HUES6 (cell line): ENCODE results near the gene SSBP3.
"Not testable (repeated sequence)": the region's sequence is repeated elsewhere in the genome, so short reads cannot be mapped to it uniquely, and the experiment has no call there.

ENCODE experiments used
- H3K27ac ChIP-seq: 2 replicates; pipeline ENCODE4 v1.7.0; 2013; ENCODE audit warnings: low read depth, mild to moderate bottlenecking, low read length, inconsistent platforms
- H3K27me3 ChIP-seq: 2 replicates; pipeline ENCODE4 v1.6.1; 2013; ENCODE audit warnings: low read length; ENCODE audit not compliant: control insufficient read depth, insufficient read depth
- H3K36me3 ChIP-seq: 2 replicates; pipeline ENCODE4 v1.6.1; 2013; ENCODE audit warnings: low read length; ENCODE audit not compliant: control insufficient read depth, insufficient read depth
- H3K4me1 ChIP-seq: 2 replicates; pipeline ENCODE4 v1.6.1; 2013; ENCODE audit warnings: low read length; ENCODE audit not compliant: control insufficient read depth, insufficient read depth
- H3K4me3 ChIP-seq: 2 replicates; pipeline ENCODE4 v1.5.1; 2013; ENCODE audit warnings: low read depth, low read length
- H3K9ac ChIP-seq: one replicate; pipeline ENCODE4 v1.6.1; 2013; ENCODE audit warnings: mild to moderate bottlenecking, low read length
- H3K9me3 ChIP-seq: 2 replicates; pipeline ENCODE4 v1.6.1; 2013; ENCODE audit warnings: low read depth, low read length; ENCODE audit not compliant: control insufficient read depth, insufficient read depth

SSBP3 gene

DNA sequence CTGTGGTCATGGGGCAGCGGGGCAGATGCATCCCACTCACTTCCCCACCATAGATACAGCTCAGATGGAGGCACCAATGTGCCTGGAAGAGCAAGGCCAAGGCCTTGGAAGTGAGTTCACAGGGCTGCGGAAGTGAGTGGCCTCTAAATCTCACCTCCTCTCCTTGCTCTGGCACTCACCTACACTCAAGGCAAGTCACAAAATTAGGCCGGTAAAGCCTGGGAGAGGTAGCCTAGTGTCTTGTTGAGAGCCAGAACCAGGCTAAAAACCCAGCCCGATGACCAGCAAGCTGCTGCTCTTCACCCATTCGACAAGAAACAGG is 57.5 kb downstream of the SSBP3 start:
- no peaks in the 10 kb centered on the region for H3K9me3 ChIP-seq
- H3K27me3 ChIP-seq, result no peaks in the 10 kb centered on the region
- H3K27ac ChIP-seq, result no peak overlapping the region
- no peak overlapping the region for H3K4me3 ChIP-seq
- no peak overlapping the region for H3K9ac ChIP-seq
- peaks cover 63% of the 10 kb centered on the region for H3K4me1 ChIP-seq
- H3K36me3 ChIP-seq, result 0 out of 2 replicates have a peak, but pooled peaks cover 4% of the 10 kb centered on the region

DNA sequence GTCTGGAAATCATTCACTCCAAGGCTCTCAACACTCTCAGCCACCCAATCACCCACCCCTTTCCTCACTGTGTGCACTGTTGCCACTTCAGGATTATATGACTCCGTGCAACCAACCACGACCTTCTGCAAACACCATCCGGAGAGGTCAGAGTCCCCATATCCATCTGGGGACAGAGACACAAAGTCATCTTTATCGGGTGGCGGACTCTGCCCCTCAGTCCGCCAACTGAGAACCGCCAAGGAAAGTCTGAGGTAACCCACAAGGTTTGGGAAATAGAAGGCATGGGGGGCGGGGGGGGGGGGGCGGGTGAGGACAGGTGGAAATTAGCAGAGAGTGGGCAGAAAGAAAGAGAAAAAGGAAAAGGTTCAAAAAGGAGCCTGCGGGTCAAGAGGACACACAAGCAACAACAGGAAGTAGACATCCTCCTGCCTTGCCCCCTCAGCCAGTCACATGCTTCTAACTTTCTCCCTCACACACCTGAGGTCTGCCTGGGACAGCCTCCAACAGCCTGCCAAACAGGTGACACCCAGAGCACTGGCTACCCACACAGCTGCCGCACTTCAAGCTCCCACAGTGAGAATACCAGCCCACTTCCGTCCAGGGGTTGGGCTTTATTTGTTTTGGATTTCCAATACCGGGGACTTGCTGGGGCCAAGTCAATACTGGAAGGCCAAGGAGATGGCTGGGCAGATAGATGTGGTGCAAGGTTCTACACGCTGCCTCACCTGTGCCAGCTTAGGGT is 58.1 kb downstream of the SSBP3 start:
- no peak overlapping the region for H3K9ac ChIP-seq
- no peaks in the 10 kb centered on the region for H3K27me3 ChIP-seq
- no peak overlapping the region for H3K4me3 ChIP-seq
- peaks cover 63% of the 10 kb centered on the region for H3K4me1 ChIP-seq
- 0 out of 2 replicates have a peak, but pooled peaks cover 4% of the 10 kb centered on the region for H3K36me3 ChIP-seq
- H3K27ac ChIP-seq, result no peak overlapping the region
- H3K9me3 ChIP-seq, result no peaks in the 10 kb centered on the region

DNA sequence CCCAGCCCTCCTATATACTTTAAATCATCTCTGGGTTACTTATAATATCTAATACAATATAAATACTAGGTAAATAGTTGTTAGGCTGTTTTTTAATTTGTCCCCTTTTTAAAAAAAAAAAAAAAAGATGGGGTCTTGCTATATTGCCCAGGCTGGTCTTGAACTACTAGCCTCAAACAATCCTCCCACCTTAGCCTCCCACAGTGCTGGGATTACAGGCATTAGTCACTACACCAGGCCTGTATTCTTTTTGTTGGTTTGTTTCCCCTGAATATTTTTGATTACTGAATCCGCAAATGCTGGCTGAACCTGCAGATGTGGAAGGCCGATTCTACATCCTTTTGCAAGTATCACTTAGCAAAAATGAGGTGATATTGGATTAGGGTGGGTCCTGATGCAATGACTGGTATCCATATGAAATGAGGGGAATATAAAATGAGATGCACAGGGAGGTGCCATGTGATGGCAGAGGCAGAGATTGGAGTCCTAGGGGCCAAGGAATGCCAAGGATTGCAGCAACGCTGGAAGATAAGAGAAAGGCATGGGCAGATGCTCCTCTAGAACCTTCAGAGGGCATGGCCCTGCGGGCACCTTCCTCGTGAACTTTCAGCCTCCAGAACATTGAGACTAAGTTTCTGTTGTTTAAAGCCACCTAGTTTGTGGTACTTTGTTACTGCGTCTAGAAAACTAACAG is 58.8 kb downstream of the SSBP3 start:
- Histone ChIP-seq H3K27ac (no peak overlapping the region), H3K9ac (no peak overlapping the region), H3K27me3 (no peaks in the 10 kb centered on the region), H3K4me1 (peaks cover 63% of the 10 kb centered on the region), H3K36me3 (0 out of 2 replicates have a peak, but pooled peaks cover 4% of the 10 kb centered on the region), H3K9me3 (no peaks in the 10 kb centered on the region), H3K4me3 (no peak overlapping the region)

DNA sequence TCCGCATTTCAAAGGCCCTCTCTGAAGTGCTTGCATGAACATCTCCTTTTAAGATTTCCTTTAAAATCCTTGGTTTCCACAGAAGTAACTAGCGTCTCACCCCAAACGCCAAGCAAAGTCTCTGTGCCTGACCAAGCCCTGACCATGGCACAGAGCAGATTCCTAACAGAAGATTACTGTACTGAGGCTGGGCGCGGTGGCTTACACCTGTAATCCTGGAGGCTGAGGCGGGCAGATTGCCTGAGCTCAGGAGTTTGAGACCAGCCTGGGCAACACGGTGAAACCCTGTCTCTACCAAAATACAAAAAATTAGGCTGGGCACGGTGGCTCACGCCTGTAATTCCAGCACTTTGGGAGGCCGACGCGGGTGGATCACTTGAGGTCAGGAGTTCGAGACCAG is 60.6 kb downstream of the SSBP3 start:
- H3K9ac ChIP-seq, H3K27ac ChIP-seq: not testable (repeated sequence)
- peaks cover 63% of the 10 kb centered on the region for H3K4me1 ChIP-seq

DNA sequence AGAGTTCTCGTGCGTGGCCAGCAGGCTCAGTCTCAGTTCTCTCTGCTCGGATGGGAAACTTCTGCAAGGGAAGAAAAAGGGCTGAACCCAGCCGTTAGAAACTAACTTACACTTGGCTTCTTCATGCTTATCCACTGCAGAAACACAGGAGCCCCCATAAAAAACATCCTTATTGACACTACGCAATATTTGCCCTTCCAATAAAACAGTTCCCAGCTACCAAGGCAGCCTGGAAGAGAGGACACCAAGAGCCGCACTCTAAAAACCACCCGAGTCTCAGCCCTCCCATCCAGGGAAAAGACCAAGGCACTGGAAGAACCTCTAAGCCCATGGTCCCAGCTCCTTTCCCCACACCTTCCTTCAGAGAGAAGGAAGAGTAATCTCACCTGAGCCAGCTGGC is 61.1 kb downstream of the SSBP3 start:
- Histone ChIP-seq H3K4me1 (peaks cover 63% of the 10 kb centered on the region), H3K36me3 (0 out of 2 replicates have a peak, but pooled peaks cover 4% of the 10 kb centered on the region)

More for the DNA sequence above, 60.6 kb downstream of the SSBP3 start:
- H3K4me3 ChIP-seq, H3K36me3 ChIP-seq, H3K27me3 ChIP-seq, H3K9me3 ChIP-seq: not testable (repeated sequence)

DNA sequence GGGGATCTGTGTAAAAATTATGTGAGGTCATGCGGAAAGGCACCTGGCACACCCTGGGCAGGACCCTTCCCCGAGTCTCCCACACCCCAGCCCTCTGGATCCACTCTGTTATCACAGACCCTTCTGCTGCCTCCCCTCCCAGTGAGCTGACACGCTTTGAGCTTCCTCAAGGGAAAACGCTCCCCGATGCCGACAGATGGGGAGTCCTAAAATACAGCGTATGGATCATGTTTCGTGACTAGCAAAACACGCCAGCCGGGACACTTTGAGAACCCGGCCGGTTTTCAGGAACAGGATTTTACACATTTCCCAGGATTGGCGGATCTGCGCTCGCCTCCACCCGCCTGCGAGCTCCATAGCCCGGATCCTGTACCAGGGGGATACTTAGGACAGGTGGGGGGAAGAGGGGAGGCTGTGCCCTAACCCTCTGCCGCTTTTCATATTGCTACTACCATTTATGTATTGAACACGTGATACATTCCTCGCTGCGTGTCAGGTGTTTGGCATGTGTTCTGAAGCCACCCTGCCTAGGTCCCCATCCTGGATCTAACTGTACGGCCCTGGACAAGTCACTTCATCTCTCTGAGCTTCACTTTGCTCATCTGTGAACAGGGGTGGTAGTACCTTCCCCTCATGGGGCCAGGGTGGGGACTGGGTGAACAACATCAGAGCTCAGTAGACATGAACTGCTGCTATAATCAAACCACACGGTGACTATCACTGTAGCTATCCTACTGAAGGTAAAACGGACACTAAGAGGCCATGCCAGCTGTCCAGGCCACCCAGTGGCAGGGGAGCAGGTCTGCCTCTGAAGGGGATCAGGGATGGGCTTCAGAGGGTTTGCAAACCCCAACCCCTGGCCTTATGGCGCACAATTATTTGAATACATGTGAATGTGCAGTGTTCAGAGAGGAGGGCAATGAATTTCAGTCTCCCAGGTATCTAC is 63.2 kb downstream of the SSBP3 start:
- Histone ChIP-seq H3K36me3 (0 out of 2 replicates have a peak, but pooled peaks cover 8% of the 10 kb centered on the region), H3K27ac (0 out of 2 replicates have a peak overlapping the region, but pooled peaks have one; percentile 39), H3K9ac (peak overlapping the region; percentile 30), H3K4me1 (peaks cover 48% of the 10 kb centered on the region), H3K27me3 (no peaks in the 10 kb centered on the region), H3K9me3 (no peaks in the 10 kb centered on the region), H3K4me3 (no peak overlapping the region)

More for the DNA sequence above, 61.1 kb downstream of the SSBP3 start:
- Histone ChIP-seq H3K27me3 (no peaks in the 10 kb centered on the region), H3K9me3 (no peaks in the 10 kb centered on the region), H3K27ac (no peak overlapping the region), H3K4me3 (no peak overlapping the region), H3K9ac (no peak overlapping the region)

DNA sequence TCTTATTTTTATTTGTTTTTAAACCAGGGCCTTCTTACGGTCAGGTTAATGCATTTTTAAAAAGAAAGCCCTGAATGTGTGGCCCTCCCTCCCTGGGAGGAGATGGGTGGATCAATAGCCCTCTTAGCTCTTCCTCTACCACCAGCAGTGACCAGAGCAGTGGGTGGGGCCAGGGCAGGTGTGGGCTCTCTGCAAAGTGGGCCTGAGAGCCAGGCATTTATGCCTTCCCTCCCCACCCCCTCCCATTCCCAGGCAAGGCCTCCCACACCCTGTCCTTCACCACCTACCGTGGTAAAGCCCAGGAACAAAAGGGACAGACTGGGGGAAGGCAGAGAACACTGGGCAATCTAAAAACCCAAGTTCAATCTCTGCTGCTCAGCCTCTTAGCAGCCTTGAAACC is 63.9 kb downstream of the SSBP3 start:
- H3K9ac ChIP-seq, result peak overlapping the region; percentile 30
- no peak overlapping the region for H3K4me3 ChIP-seq
- peaks cover 49% of the 10 kb centered on the region for H3K4me1 ChIP-seq
- H3K27ac ChIP-seq, result 0 out of 2 replicates have a peak overlapping the region, but pooled peaks have one; percentile 39
- H3K9me3 ChIP-seq, result no peaks in the 10 kb centered on the region
- no peaks in the 10 kb centered on the region for H3K27me3 ChIP-seq
- H3K36me3 ChIP-seq, result 0 out of 2 replicates have a peak, but pooled peaks cover 5% of the 10 kb centered on the region

DNA sequence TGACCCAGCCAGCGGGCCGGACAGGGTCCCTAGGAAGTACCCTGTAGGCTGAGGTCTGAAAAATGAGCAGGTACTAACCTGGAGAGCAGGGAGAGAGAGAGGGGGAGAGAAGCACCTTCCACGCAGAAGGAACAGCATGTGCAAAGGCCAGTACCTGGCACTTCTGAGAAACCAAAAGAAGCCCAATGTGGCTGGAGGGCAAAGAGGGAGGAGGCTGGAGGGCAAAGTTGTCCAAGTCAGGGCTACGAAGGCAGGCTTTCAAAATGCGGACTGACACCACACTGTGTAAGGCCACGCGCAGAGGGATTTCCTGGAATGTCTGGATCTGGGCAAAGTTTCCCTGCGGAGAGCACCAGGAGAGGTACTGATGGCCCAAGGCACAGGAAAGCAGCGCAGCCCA is 64.4 kb downstream of the SSBP3 start:
- H3K9ac ChIP-seq, result no peak overlapping the region
- no peaks in the 10 kb centered on the region for H3K9me3 ChIP-seq
- H3K27ac ChIP-seq, result 0 out of 2 replicates have a peak overlapping the region, but pooled peaks have one; percentile 39
- no peak overlapping the region for H3K4me3 ChIP-seq
- H3K27me3 ChIP-seq, result no peaks in the 10 kb centered on the region
- 0 out of 2 replicates have a peak, but pooled peaks cover 5% of the 10 kb centered on the region for H3K36me3 ChIP-seq
- peaks cover 54% of the 10 kb centered on the region for H3K4me1 ChIP-seq

DNA sequence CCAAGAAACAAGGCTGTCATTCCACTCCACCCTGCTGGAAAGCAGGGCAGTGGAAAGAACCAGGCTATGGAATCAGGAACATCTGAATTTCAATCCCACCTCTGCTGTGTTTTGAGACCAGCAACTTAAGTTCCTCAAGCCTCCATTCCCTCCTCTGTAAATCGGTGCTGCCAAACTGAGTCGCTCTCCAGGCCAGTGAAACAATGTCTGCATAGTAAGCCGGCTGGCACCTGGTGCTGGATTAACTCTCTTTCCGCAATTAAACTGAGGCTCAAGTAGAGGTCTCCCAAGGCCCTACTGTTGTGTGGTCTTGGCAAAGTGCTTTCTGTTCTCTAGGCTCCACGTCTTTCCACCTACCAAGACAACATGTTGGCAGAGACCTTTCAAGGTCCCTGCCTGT is 65.3 kb downstream of the SSBP3 start:
- Histone ChIP-seq H3K9ac (no peak overlapping the region), H3K36me3 (0 out of 2 replicates have a peak, but pooled peaks cover 5% of the 10 kb centered on the region), H3K4me1 (peaks cover 62% of the 10 kb centered on the region), H3K27me3 (no peaks in the 10 kb centered on the region), H3K4me3 (no peak overlapping the region), H3K27ac (no peak overlapping the region), H3K9me3 (no peaks in the 10 kb centered on the region)

DNA sequence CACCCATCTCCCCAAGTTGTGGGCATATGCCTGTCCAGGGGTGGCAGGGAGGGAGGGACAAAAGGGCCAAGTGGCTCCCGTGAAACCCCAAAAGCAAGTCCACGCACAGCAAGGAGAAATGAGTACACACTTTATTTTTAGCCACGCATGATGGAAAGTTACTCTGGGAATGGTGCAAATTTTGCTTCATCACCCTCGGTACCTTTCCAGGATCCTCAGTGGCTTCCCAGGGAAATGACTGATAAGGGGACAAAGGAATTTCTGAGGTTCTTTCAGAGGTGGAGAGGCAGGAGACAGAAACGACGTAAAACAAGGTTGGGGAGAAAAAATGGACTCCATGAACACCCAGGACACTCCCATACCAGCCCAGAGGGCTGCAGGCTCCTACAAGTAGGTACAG is 65.8 kb downstream of the SSBP3 start:
- H3K9me3 ChIP-seq, result no peaks in the 10 kb centered on the region
- no peak overlapping the region for H3K4me3 ChIP-seq
- peaks cover 63% of the 10 kb centered on the region for H3K4me1 ChIP-seq
- no peak overlapping the region for H3K27ac ChIP-seq
- H3K36me3 ChIP-seq, result 0 out of 2 replicates have a peak, but pooled peaks cover 5% of the 10 kb centered on the region
- no peak overlapping the region for H3K9ac ChIP-seq
- no peaks in the 10 kb centered on the region for H3K27me3 ChIP-seq
